PC-9 (cell line): ENCODE measurements around the gene PCDH11Y.
"Not testable (repeated sequence)": the region's sequence is repeated elsewhere in the genome, so short reads cannot be mapped to it uniquely, and the experiment has no call there.

ENCODE experiments used
- CTCF ChIP-seq: fragments of 200-600 bp; sonication (generic); conservative IDR thresholded peaks from 2 replicates; pipeline ENCODE4 v1.6.1; 2017; ENCODE audit warnings: mixed run types, antibody characterized with exemption, mild to moderate bottlenecking, moderate library complexity
- EZH2 ChIP-seq: fragments of 200-600 bp; sonication (generic); IDR thresholded peaks from 2 replicates; pipeline ENCODE4 v1.8.0; 2017; ENCODE audit warnings: antibody characterized with exemption, low read depth

- TF ChIP-seq CTCF, EZH2: not testable (repeated sequence)
Observed at GRCh38 chrY:4991743-4992400, 8.2 kb upstream of the PCDH11Y start.
